K562 (cell line): Measurements from ENCODE around the gene PDLIM7. TPM values are rescaled to one million over a fixed set of nuclear protein-coding genes. Genes with fewer than 3 reads are reported as not detected.
A peak's percentile ranks its signal among the peaks of the same experiment; 100 is the strongest.

Experiments
- CTCFL ChIP-seq: IDR thresholded peaks from 2 replicates; pipeline ENCODE4 v1.6.1; 2011; ENCODE audit warnings: borderline replicate concordance, low read depth, mild to moderate bottlenecking, moderate library complexity, low read length; ENCODE audit not compliant: insufficient read depth, poor library complexity, severe bottlenecking
- ETS1 ChIP-seq: conservative IDR thresholded peaks from 2 replicates; pipeline ENCODE4 v1.6.1; 2011; ENCODE audit warnings: low read depth, mild to moderate bottlenecking, low read length; ENCODE audit not compliant: control insufficient read depth
- ETS2 ChIP-seq: IDR thresholded peaks from 2 replicates; pipeline ENCODE4 v1.6.1; 2016; ENCODE audit warnings: borderline replicate concordance, missing genetic modification characterization, mild to moderate bottlenecking, moderate library complexity, missing compliant biosample characterization; ENCODE audit not compliant: poor library complexity, severe bottlenecking
- FIP1L1 ChIP-seq: fragments of 200-400 bp; formaldehyde crosslinking; IDR thresholded peaks from 2 replicates; pipeline ENCODE4 v1.6.1; 2018; ENCODE audit warnings: mild to moderate bottlenecking, low read depth, low read length; ENCODE audit not compliant: poor library complexity, severe bottlenecking
- FUS ChIP-seq: fragments of 200-400 bp; formaldehyde crosslinking; optimal IDR thresholded peaks from 2 replicates; pipeline ENCODE3; 2017; ENCODE audit warnings: low read depth, low read length
- GATAD2A ChIP-seq: fragments of 450-650 bp; IDR thresholded peaks from 2 replicates; pipeline ENCODE4 v1.6.1; 2017
- GTF2B ChIP-seq: IDR thresholded peaks from 2 replicates; pipeline ENCODE4 v1.6.1; 2011; ENCODE audit not compliant: insufficient read length; ENCODE audit errors: extremely low read depth
- HDAC2 ChIP-seq: fragments of 450-650 bp; IDR thresholded peaks from 2 replicates; pipeline ENCODE4 v1.6.1; 2016; ENCODE audit warnings: mild to moderate bottlenecking
- HNRNPUL1 ChIP-seq: fragments of 200-400 bp; formaldehyde crosslinking; IDR thresholded peaks from 2 replicates; pipeline ENCODE4 v1.6.1; 2017; ENCODE audit warnings: low read length
- MCM7 ChIP-seq, 2 experiments: fragments of 450-650 bp; IDR thresholded peaks; 2 replicates each; pipeline ENCODE4 v1.6.1; 2016 to 2018
- NCOA2 ChIP-seq, 2 experiments: fragments of 450-650 bp; IDR thresholded peaks; 2 replicates each; pipeline ENCODE4 v1.6.1; 2018; ENCODE audit warnings: mild to moderate bottlenecking in 2 of 2, moderate library complexity in 1 of 2; ENCODE audit not compliant: partially characterized antibody in 2 of 2
- PCBP2 ChIP-seq: fragments of 200-400 bp; formaldehyde crosslinking; IDR thresholded peaks from 2 replicates; pipeline ENCODE4 v1.6.1; 2018; ENCODE audit warnings: low read length, low read depth, mild to moderate bottlenecking, moderate library complexity; ENCODE audit not compliant: poor library complexity, severe bottlenecking
- PHTF2 ChIP-seq: fragments of 250-450 bp; sonication (Bioruptor Pico); IDR thresholded peaks from 2 replicates; pipeline ENCODE4 v1.5.0; 2021; ENCODE audit warnings: mild to moderate bottlenecking
- SMARCA5 ChIP-seq: fragments of 450-650 bp; IDR thresholded peaks from 2 replicates; pipeline ENCODE4 v1.6.1; 2016
- SRSF7 ChIP-seq: fragments of 200-400 bp; formaldehyde crosslinking; optimal IDR thresholded peaks from 2 replicates; pipeline ENCODE3; 2017; ENCODE audit warnings: mild to moderate bottlenecking, low read depth, low read length
- STAT5B ChIP-seq: fragments of 250-450 bp; sonication (Bioruptor Pico); IDR thresholded peaks from 2 replicates; pipeline ENCODE4 v1.8.0; 2021; ENCODE audit warnings: mild to moderate bottlenecking, inconsistent platforms
- TAF9B ChIP-seq: fragments of 450-650 bp; IDR thresholded peaks from 2 replicates; pipeline ENCODE4 v1.6.1; 2018; ENCODE audit warnings: mild to moderate bottlenecking; ENCODE audit not compliant: partially characterized antibody
- TARDBP ChIP-seq: fragments of 450-650 bp; IDR thresholded peaks from 2 replicates; pipeline ENCODE4 v1.6.1; 2016
- TFAM ChIP-seq: fragments of 250-450 bp; sonication (Bioruptor Pico); conservative IDR thresholded peaks from 2 replicates; pipeline ENCODE4 v1.5.0; 2021; ENCODE audit warnings: mild to moderate bottlenecking, moderate library complexity
- ZNF277 ChIP-seq: fragments of 250-450 bp; sonication (Bioruptor Pico); IDR thresholded peaks from 2 replicates; pipeline ENCODE4 v1.8.0; 2022; ENCODE audit warnings: inconsistent platforms, mild to moderate bottlenecking, moderate library complexity, borderline replicate concordance
- ZNF740 ChIP-seq, 3 experiments: fragments of 200-800 bp in 1 of 3; sonication (Bioruptor generic) in 1 of 3; sonication (generic) in 1 of 3; formaldehyde crosslinking in 1 of 3; IDR thresholded peaks; 2 replicates each; pipeline versions ENCODE4 v1.6.1 to v1.8.0; 2016 to 2022; ENCODE audit warnings: mild to moderate bottlenecking in 2 of 3, missing compliant biosample characterization in 2 of 3, missing genetic modification characterization in 2 of 3, missing genetic modification reagents in 1 of 3
- polyA plus RNA-seq, 8 experiments: library from polyadenylated mRNA; depleted of rRNA in 4 of 8; stranded (reverse) in 5 of 8; unstranded in 3 of 8; fragments of >200 nt; fragmentation: Nextera tagmentation in 2 of 8; fragmentation: Illumina TruSeq in 1 of 8; extraction: Ambion mirVana in 2 of 8; extraction: Trizol in 1 of 8; gene quantifications; 2 replicates each; pipeline versions ENCODE4 v1.2.1 to v1.2.3, GENCODE V29; 2011 to 2014; ENCODE audit warnings: inconsistent platforms in 1 of 8, missing spikeins in 1 of 8
- total RNA-seq, 7 experiments: library from RNA; depleted of rRNA in 6 of 7; stranded (reverse); fragments of >200 nt in 6 of 7; fragmentation: Illumina TruSeq in 2 of 7; extraction: Trizol in 2 of 7; gene quantifications; 2 replicates each; pipeline versions ENCODE4 v1.2.1 to v1.2.3, GENCODE V29; 2011 to 2021; ENCODE audit warnings: low replicate concordance in 1 of 7

Gene PDLIM7
- total and polyA plus RNA-seq, 9 of the 15 experiments (the other 6 are each of a cell fraction or from before 2014, with no cell fraction given), result 2.1 to 124 (median 32.6) TPM

- TF ChIP-seq STAT5B (CRISPR knock-in tag), result no peak
- no peak for TF ChIP-seq GTF2B
- no peak for TF ChIP-seq HNRNPUL1
- no peak for TF ChIP-seq ETS2
- TF ChIP-seq SRSF7, result no peak
- TF ChIP-seq TARDBP, result no peak
- TF ChIP-seq PHTF2 (CRISPR knock-in tag), result no peak
- TF ChIP-seq TAF9B, result no peak
- peak; percentile 99 for TF ChIP-seq SMARCA5
- TF ChIP-seq ZNF740 (CRISPR knock-in tag; IDR thresholded peaks at IDR 0.05), result 0 out of 2 replicates have a peak, but pooled peaks have one; percentile 57
- TF ChIP-seq ZNF740 (tag; IDR thresholded peaks at IDR 0.05), result no peak
- no peak for TF ChIP-seq MCM7 (IDR thresholded peaks at IDR 0.05)
- TF ChIP-seq CTCFL, result peak; percentile 71
- no peak for TF ChIP-seq NCOA2 (IDR thresholded peaks at IDR 0.05; ENCODE audit: partially characterized antibody in 2 of 2)
- TF ChIP-seq TFAM, result no peak
- 0 out of 2 replicates have a peak, but pooled peaks have one; percentile 79 for TF ChIP-seq ETS1
- TF ChIP-seq FUS, result peak; percentile 83
- TF ChIP-seq PCBP2, result no peak
- TF ChIP-seq GATAD2A, result 0 out of 2 replicates have a peak, but pooled peaks have one; percentile 39
- TF ChIP-seq ZNF277 (CRISPR knock-in tag), result no peak
- peak; percentile 27 for TF ChIP-seq FIP1L1
- TF ChIP-seq HDAC2, result peak; percentile 99
Observed at GRCh38 chr5:177497292-177498012, at the start of gene PDLIM7 (continued).
